ENCODE data around the gene VLDLR.

VLDLR gene

DNA sequence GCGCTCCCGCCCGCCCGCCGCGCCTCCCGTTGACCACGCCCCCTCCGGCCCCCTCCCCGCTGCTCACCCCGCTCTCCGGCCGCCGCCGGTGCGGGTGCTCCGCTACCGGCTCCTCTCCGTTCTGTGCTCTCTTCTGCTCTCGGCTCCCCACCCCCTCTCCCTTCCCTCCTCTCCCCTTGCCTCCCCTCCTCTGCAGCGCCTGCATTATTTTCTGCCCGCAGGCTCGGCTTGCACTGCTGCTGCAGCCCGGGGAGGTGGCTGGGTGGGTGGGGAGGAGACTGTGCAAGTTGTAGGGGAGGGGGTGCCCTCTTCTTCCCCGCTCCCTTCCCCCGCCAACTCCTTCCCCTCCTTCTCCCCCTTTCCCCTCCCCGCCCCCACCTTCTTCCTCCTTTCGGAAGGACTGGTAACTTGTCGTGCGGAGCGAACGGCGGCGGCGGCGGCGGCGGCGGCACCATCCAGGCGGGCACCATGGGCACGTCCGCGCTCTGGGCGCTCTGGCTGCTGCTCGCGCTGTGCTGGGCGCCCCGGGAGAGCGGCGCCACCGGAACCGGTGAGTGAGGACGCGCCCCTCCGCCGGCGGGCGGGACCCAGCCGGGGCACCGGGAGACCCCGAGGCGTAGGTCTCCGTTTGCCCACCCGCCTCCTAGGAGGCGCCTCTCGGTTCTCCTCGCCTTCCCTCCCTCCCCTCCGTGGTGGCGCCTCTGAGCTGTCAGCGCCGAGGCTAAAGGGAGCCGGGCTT, at the start of gene VLDLR:
VLDLR (plus strand) TSS at position 66 of the 739 bp plus-strand sequence; CDS start at position 469, 403 bp downstream.
- peak; percentile 61 to 79 for DNase-seq

- no peak for DNase-seq
Measured at GRCh38 chr9:2574203-2574602, 47.4 kb upstream of the VLDLR start.

DNA sequence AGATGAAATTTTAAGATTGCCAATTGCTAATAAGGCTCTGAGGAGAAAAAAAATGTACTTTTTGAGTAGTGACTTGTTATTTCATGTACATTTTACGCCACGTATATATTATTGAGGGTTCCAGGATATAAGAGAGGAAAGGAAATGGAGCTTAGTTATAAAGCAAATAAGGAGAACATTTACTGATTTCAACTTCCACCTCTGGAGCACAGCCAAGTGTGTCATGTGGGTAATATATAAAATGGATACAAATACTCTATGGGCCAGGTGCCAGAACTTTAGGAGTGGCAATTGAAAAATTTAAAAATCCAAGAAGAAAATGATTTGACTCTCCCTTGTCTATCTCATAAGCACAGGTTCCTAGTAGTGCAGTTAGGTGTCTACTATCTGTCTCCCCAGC, 45.0 kb upstream of the VLDLR start:
- DNase-seq: no peak

- DNase-seq: no peak
Measured at GRCh38 chr9:2583308-2584013, 38.1 kb upstream of the VLDLR start.

DNA sequence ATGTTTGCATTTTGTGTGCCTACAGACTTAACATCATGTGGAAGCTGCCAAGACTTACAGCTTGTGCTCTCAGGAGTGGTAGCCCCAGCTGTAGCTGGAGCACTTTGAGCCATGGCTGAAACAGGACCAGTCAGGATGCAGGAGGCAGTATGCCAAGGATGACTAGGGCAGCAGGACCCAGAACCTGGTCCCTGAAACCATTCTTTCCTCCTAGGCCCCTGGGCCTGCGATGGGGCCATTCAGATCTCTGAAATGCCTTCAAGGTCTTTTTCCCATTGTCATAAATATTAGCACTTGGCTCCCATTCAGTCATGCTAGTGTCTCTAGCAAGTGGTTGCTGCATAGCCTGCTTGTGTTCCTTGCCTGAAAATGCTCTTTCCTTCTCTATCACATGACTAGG, 29.6 kb upstream of the VLDLR start:
- DNase-seq: no peak

GRCh38 chr9:2593744-2594143, 27.8 kb upstream of the VLDLR start:
- no peak for DNase-seq

- no peak for DNase-seq
Measured at GRCh38 chr9:2595973-2596372, 25.6 kb upstream of the VLDLR start.

- no peak for DNase-seq
Measured at GRCh38 chr9:2597483-2597882, 24.1 kb upstream of the VLDLR start.

GRCh38 chr9:2599896-2600295, 21.7 kb upstream of the VLDLR start:
- DNase-seq: no peak

- no peak for DNase-seq
Measured at GRCh38 chr9:2600307-2600706, 21.3 kb upstream of the VLDLR start.

DNA sequence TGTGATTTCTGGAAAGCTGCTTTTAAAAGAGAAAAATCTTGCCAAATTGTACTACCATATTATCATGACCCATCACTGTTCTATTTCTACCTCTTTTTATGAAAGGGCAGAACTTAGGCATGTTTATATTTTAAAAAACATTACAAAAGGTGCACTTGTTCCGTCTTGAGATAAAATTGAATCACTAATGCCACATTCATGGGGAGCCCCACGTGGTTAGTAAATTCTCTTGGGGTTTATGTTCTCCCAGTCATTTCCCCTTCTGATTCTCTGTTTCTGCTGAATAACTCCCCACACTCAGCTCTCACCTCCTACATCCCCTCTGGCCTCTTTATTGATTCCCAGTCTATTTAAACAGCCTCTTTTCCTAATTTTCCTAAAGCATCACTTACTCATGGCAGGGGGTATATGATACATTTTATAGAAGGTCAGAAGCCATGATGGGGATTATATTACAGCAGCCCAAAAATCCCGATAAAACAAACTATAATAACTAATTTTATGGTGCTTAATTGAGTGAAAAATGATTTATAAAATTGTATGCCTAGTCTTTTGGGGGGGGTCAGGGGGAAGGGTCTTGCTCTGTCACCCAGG, 19.7 kb upstream of the VLDLR start:
- no peak for DNase-seq

- DNase-seq: no peak
Measured at GRCh38 chr9:2602704-2603116, 18.9 kb upstream of the VLDLR start.

GRCh38 chr9:2603621-2604020, 18.0 kb upstream of the VLDLR start:
- no peak for DNase-seq

DNA sequence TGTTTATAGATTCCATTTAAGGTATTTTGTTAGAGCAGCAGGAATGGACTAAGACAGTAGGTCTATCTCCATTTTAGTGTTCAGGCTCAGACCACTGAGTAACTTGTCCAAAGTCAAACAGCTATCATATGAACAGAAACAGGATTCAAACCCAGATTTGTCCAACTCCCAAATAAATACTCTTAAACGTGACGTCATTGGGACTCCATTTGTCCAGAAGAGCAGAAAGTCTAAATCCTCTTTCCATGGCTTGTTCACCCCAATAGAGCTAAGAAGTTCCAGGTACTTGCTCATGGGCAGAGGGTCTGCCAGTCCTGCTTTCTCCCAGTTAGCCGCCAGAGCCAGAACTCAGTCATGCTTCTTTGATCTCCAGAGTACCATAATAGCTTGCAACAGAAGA, 16.3 kb upstream of the VLDLR start:
- no peak for DNase-seq

GRCh38 chr9:2608276-2608675, 13.3 kb upstream of the VLDLR start:
- no peak for DNase-seq

DNA sequence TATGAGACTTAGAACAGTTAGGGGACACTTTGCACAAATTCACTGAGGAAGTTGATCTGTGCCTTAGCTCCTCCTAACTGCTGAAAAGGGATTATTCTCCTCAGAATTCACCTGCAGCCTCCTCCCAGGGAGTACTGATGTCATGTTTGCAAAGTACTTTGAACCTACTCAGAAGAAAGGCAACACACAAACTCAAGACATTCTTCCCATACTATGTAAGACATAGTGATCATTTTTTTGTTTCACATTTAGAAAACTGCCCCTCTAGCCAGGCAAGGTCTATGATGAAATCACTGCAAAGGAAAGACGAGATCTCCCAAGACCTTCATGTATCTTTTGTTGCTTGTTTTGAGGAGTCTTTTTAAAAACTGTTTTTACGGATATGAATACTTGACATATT, 10.6 kb upstream of the VLDLR start:
- DNase-seq: no peak

- DNase-seq: no peak
Measured at GRCh38 chr9:2611961-2612360, 9.6 kb upstream of the VLDLR start.

- no peak for DNase-seq
Measured at GRCh38 chr9:2613730-2614271, 7.8 kb upstream of the VLDLR start.

DNA sequence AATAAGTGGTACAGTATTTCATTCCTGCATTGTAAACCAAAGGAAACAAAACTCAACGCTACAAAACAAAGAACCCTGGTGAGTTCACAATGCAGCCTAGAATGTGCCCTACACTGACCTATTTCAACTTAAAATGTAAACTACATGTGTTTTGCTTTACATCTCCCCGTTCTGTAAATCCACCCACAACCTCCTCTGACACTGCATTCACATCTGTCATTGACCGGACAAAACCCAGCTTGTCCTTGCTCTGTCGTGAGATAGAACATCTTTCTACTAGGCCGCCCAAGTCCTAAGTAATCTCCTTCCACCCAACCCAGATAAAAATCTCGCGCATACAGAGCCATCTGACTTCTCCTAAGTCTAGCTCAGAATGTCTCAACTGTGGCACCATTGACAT, 6.1 kb upstream of the VLDLR start:
- no peak for DNase-seq

GRCh38 chr9:2616692-2617377, 4.8 kb upstream of the VLDLR start:
- no peak for DNase-seq

GRCh38 chr9:2618289-2618688, 3.3 kb upstream of the VLDLR start:
- no peak for DNase-seq

DNA sequence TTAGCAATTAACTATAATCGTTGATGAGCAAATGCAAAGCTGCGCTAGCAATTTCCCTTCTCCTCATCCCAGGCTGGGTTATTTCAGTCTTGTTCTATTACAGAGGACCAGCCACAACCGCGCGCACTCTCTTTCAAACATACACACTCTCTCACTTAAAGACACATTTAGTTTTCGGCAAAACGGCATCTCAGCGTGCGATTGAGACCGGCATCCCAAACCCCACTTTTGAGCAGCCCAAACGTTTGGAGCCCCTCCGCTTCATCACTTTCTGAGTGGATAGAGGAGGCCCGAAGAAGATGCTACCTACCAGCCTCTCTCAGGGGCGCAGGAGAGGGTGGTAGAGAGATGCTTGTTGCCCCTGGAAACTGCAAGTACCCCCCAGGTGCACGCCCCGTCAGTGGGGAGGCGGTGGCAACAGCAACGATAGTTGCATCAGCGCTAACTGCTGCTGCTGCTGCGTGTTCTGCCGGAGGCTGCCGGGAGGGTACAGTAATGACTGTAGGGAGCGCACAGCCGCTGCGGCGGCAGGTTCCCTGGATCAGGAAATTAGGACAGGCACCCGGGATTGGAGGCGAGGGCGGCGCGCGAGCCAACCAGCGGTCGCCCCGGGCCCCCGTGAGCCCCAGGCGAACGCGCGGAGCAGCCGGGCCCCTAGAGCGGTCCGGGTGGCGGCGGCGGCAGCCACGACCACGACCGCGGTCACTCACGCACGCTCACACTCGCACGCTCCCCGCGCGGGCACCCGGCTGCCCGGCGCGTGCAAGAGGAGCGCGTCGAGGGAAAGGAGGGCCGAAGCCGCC, 467 bp upstream of the VLDLR start:
- DNase-seq: peak; percentile 61 to 75
